H54 (cell line): ENCODE data around the gene ELP4.
"Not testable (repeated sequence)": the region's sequence is repeated elsewhere in the genome, so short reads cannot be mapped to it uniquely, and the experiment has no call there.

Experiments used
- DNase-seq: peaks from one replicate; pipeline ENCODE4 v3.0.0; 2011; ENCODE audit warnings: low spot score, mixed read lengths; ENCODE audit not compliant: insufficient read length
- FAIRE-seq: peaks from 3 replicates; lab custom pipeline; 2011; peaks lifted over from hg19 to GRCh38; lab: Jason Lieb, UNC
- POLR2A ChIP-seq: IDR thresholded peaks from 2 replicates; pipeline ENCODE4 v1.6.1; 2011; ENCODE audit warnings: low read depth, mild to moderate bottlenecking, low read length

ELP4 gene

DNA sequence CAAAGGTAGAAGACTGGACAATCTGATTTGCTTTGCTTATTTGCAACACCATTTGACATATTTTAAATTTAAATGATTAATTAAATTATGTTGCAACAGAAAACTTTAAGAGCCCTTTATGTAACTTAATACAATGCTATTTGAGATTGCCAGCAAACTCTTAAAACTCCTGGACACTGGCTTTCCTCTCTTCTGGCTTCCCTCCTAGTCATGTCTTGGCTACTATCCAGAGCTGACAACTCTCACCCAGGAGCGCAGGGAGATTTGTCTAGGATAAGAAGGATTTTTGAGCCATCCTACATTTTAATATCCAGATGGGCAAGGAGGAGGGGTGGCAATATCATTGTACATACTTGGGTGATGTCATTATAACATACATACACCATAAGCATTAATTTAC, 134.3 kb downstream of the ELP4 start:
- FAIRE-seq = peak; percentile 75

GRCh38 chr11:31645747-31646146, 136.2 kb downstream of the ELP4 start:
- FAIRE-seq (peak; percentile 98), DNase-seq (peak; percentile 1)

More for the DNA sequence above, 134.3 kb downstream of the ELP4 start:
- TF ChIP-seq POLR2A = no peak
- DNase-seq = peak; percentile 0

GRCh38 chr11:31646216-31646615, 136.6 kb downstream of the ELP4 start:
- no peak for TF ChIP-seq POLR2A
- peak; percentile 48 for FAIRE-seq

More at GRCh38 chr11:31645747-31646146, 136.2 kb downstream of the ELP4 start:
- no peak for TF ChIP-seq POLR2A

DNA sequence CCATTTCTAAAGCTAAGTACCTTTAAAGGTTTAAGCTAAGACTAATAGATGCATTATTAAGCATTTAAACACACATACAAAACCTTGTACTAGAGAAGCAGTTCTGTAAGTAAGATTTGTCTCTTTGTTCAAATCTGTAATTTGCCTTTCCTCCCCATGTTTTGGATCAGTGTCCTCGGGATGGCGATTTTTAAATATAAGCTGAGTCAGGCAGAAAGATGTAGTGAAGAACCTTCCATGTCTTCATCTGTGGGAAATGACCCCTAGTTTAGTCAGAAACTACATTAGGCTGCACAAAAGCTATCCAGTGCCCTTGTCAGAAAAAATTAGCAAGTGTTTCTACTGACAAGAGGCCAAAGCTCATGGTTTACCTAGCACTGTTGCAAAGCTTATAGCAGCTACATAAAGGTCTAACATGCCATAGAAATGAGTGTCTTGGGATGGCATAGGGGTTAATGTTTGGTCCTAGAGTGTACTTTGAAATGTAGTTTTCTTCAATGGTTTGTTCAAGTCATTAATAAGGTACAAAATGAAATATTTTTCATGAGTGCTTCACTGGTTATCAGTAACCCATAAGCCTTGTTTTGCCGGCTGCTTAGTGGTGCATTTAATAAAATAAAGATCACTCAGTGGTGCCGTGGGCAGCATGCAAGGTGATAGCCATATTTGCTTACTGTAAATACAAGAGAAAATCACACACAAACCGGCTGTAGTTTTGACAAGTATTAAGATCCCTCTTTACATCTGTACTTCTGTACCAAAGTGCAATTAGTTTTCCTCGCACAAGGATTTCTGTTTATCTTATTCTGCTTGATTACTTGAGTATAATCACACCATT, 139.8 kb downstream of the ELP4 start:
- DNase-seq = no peak
- no peak for FAIRE-seq
- no peak for TF ChIP-seq POLR2A

More at GRCh38 chr11:31646216-31646615, 136.6 kb downstream of the ELP4 start:
- DNase-seq = no peak

DNA sequence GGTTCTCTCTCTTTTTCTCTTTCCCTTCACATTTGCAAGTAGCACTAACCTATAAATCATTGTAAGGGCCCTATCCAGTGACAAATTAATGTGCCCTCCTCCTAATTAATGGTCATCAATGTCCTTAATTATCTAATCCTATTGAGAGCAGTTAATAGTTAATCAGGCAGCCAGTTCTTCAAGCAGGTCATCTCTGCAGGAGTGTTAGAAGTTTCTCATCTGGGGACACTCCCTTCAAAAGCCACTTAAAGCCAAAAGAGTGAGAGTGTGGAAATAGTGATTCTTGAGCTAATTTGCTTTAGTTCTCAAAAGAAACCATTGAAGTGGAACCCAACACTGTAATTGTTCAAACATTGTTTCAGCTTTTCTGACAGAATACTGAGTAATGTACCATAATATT, 141.6 kb downstream of the ELP4 start:
- no peak for FAIRE-seq
- DNase-seq = no peak
- TF ChIP-seq POLR2A = no peak

- DNase-seq (no peak), FAIRE-seq (peak; percentile 30)
- TF ChIP-seq POLR2A = no peak
These were observed 142.3 kb downstream of the ELP4 start for GRCh38 chr11:31651822-31652221.

DNA sequence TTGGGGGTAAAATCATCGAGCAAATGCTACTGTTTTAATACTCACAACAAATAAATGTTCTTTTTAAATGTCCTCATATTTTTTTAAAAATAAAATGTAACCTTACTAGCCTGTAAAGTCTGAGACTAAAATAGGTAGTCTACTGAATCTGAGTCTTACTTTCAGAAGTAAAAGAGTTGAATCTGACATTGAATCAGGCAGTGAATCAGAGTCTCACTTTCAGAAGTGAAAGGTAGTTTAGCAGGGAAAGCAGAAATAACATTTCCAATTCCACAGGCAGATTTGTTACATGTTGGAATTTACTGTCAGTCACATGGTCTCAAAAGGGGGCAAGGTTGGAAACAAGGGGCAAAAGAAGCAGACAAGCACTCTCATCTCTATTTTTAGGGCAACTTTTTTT, 143.0 kb downstream of the ELP4 start:
- no peak for TF ChIP-seq POLR2A
- DNase-seq = no peak
- FAIRE-seq = peak; percentile 76

DNA sequence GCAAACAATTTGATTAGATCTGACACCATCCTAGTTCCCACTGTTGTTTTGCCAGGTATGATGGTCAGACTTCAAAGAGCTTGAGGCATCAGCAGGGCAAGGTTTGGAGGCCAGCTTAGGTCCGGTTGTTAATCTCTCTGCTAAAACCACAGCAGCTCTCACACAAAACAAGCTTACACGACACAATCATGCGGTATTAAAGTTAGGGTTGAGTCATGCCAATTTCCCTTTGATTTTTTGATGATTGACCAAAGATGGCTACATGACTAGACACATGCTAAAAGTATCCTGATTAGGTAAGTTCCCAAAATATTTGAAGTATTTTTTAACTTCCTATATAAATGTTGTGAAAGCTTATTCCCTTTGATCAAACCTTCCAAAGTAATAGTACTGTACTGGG, 145.9 kb downstream of the ELP4 start:
- FAIRE-seq = peak; percentile 96
- DNase-seq = no peak
- no peak for TF ChIP-seq POLR2A

GRCh38 chr11:31656051-31656450, 146.5 kb downstream of the ELP4 start:
- no peak for FAIRE-seq
- no peak for TF ChIP-seq POLR2A
- no peak for DNase-seq

DNA sequence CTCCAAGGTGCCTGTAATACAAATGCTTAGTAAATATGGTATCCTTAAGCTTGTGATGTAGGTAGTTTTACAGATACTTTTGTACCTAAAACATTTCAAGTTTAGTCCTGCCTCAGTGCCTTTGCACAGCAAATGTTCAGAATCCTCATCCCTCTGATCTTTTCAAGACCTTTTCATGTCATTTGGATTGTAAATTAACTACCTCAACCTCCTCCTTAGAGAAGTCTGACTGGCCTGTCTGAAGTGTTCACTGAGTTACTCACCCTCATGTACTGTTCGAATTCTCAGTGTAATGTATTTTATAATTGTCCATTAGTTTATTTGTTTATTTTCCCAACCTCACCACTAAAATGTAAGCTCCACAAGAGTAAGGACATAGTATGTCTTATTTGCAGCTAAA, 147.5 kb downstream of the ELP4 start:
- DNase-seq (no peak), FAIRE-seq (no peak)
- no peak for TF ChIP-seq POLR2A

DNA sequence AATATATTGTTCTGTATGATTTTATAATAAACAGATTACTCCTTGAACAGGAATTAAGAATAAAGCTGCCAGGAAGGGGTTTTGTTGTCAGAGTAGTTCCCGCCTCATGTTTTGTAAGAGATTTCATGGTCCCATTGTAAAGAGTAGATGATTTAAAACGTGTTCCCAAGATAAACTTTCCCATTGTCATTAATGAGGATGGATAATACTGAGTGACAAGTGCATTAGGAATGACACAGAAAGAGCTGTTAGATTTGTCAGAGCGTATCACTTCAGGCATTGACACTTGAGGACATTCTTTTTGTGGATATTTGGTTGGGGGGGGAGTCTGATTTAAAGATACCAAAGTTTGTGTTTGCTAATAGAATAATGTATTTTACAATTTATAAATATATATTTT, 154.6 kb downstream of the ELP4 start:
- no peak for FAIRE-seq
- TF ChIP-seq POLR2A = no peak
- no peak for DNase-seq

DNA sequence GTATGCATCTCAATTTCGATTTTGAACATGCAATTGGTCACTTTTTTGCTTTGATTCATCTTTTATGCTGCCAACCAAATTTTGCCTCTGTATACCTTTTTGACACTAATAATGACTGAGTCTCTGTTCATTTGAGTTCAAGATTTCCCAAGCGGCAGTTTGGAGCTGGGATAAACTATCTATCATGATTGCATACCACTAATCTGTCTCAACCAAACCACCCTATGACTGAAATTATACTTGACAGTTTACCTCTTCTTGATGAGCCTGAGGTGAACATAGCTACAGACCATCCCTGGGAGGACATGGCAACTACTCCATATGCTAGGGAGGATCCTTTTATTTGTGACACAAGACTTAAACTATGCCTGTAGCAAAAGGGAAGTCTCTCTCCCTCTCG, 155.4 kb downstream of the ELP4 start:
- DNase-seq (no peak), FAIRE-seq (no peak)
- TF ChIP-seq POLR2A = no peak

DNA sequence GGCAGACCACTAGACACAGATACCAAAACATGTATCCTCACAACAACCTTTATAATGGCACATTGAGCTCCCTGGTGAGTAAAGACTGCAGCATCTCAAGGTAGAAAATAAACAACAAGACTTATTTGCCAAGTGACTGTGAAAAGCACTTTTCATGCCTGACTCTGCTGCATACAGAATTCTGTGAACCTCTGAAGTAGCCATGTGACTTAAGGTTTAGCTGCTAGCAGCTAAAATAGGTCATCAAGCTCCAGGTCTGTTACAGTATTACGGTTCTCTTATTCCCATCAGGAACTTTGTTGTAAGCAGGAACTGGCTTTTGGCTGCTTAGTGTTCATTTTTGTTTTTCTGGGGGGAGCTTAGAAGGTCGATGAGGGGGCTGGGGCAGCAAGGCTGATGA, 162.1 kb downstream of the ELP4 start:
- TF ChIP-seq POLR2A = no peak
- FAIRE-seq = no peak
- DNase-seq = no peak

GRCh38 chr11:31673108-31673507, 163.5 kb downstream of the ELP4 start:
- FAIRE-seq, DNase-seq: not testable (repeated sequence)
